Measurements from ENCODE around the gene CROCC. TPM values are rescaled to one million over a fixed set of nuclear protein-coding genes. Genes with fewer than 3 reads are reported as not detected.
"Not testable (repeated sequence)": the region's sequence is repeated elsewhere in the genome, so short reads cannot be mapped to it uniquely, and the experiment has no call there.

CROCC gene
- total RNA-seq, 1 donor from 2014 or later = 52.6 TPM

- TF ChIP-seq CTCF (conservative IDR thresholded peaks at IDR 0.05) = no peak
- Mint-ChIP-seq H3K36me3 (ENCODE audit: low read depth) (peaks cover 2% of the 10 kb centered on the region), H3K4me1 (peaks cover 23% of the 10 kb centered on the region), H3K27ac (ENCODE audit: unreplicated experiment) (no peak overlapping the region), H3K4me3 (no peak overlapping the region), H3K27me3 (ENCODE audit: low read depth) (no peaks in the 10 kb centered on the region), H3K9me3 (no peaks in the 10 kb centered on the region)
- peak; percentile 39 for DNase-seq (ENCODE audit: low read depth, low spot score)
These were observed 16.4 kb upstream of the CROCC start for GRCh38 chr1:16905110-16905867.

GRCh38 chr1:16905868-16906702 lies 15.6 kb upstream of the CROCC start:
- Mint-ChIP-seq H3K36me3 (ENCODE audit: low read depth) (peaks cover 2% of the 10 kb centered on the region), H3K27ac (ENCODE audit: unreplicated experiment) (no peak overlapping the region), H3K4me3 (no peak overlapping the region), H3K4me1 (peaks cover 17% of the 10 kb centered on the region), H3K27me3 (ENCODE audit: low read depth) (no peaks in the 10 kb centered on the region), H3K9me3 (no peaks in the 10 kb centered on the region)
- DNase-seq (ENCODE audit: low read depth, low spot score) = no peak
- no peak for TF ChIP-seq CTCF (conservative IDR thresholded peaks at IDR 0.05)

DNA sequence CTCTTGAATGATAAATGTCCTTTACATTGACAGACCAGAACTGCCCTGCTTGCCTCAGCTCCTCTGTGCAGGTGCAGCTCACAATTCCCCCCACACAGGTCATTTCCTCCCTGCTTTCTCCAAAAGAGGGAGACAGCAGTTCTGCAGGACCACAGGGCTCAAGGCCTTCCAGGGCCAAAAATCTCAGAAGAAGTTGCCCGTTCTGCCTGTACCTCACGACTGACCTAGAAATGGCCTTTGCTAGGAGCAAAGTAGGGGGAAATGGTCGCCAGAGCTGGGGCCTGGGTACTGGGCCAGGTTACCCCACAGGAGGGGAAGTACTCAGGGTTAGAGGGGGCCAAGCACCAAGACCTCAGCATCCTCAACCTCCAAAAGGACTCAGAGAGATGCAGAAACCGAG lies 14.9 kb upstream of the CROCC start:
- Mint-ChIP-seq H3K4me3 (no peak overlapping the region), H3K27me3 (ENCODE audit: low read depth) (no peaks in the 10 kb centered on the region), H3K27ac (ENCODE audit: unreplicated experiment) (no peak overlapping the region), H3K9me3 (no peaks in the 10 kb centered on the region), H3K36me3 (ENCODE audit: low read depth) (peaks cover 2% of the 10 kb centered on the region), H3K4me1 (peaks cover 18% of the 10 kb centered on the region)
- TF ChIP-seq CTCF (conservative IDR thresholded peaks at IDR 0.05) = no peak
- no peak for DNase-seq (ENCODE audit: low read depth, low spot score)

- H3K27ac Mint-ChIP-seq (ENCODE audit: unreplicated experiment) = peak overlapping the region; percentile 22
- H3K9me3 Mint-ChIP-seq = no peaks in the 10 kb centered on the region
- no peaks in the 10 kb centered on the region for H3K27me3 Mint-ChIP-seq (ENCODE audit: low read depth)
These were observed 13.6 kb upstream of the CROCC start for GRCh38 chr1:16907870-16908758.

GRCh38 chr1:16911851-16912721 lies 9.6 kb upstream of the CROCC start:
- H3K9me3 Mint-ChIP-seq; H3K27me3 Mint-ChIP-seq (ENCODE audit: low read depth); DNase-seq (ENCODE audit: low read depth, low spot score); H3K36me3 Mint-ChIP-seq (ENCODE audit: low read depth); H3K27ac Mint-ChIP-seq (ENCODE audit: unreplicated experiment): not testable (repeated sequence)
- peaks cover 33% of the 10 kb centered on the region for H3K4me1 Mint-ChIP-seq
- H3K4me3 Mint-ChIP-seq = peak overlapping the region; percentile 79

More at GRCh38 chr1:16907870-16908758, 13.6 kb upstream of the CROCC start:
- Mint-ChIP-seq H3K36me3 (ENCODE audit: low read depth) (peaks cover 2% of the 10 kb centered on the region), H3K4me3 (peak overlapping the region; percentile 35), H3K4me1 (peaks cover 15% of the 10 kb centered on the region)
- no peak for TF ChIP-seq CTCF (conservative IDR thresholded peaks at IDR 0.05)
- DNase-seq (ENCODE audit: low read depth, low spot score) = no peak

DNA sequence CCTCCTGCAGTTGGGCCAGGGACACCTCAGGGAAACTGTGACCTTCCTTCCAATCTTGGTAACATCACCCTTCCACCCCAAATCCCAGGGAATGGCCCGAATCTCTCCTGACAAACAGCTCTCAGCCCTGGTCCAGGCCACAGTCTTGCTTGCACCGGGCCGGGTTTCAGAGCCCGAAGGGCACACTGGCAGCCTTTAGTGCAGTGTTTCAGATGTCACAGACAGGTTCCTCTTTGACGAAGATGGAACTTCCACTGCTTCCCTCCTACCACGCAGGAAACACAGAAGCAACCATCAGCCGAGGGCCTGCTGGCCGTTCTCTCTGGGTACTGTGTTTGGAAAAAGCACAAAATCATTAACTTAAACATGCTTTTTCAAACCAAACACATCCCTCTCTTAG lies 9.0 kb upstream of the CROCC start:
- not testable (repeated sequence) for DNase-seq (ENCODE audit: low read depth, low spot score); H3K27ac Mint-ChIP-seq (ENCODE audit: unreplicated experiment); H3K36me3 Mint-ChIP-seq (ENCODE audit: low read depth); H3K27me3 Mint-ChIP-seq (ENCODE audit: low read depth); H3K9me3 Mint-ChIP-seq
- Mint-ChIP-seq H3K4me1 (peaks cover 28% of the 10 kb centered on the region), H3K4me3 (peak overlapping the region; percentile 79)
